Tibial nerve (tissue), 3 donors: Measurements from ENCODE around the gene IL31.

Experiments
- CTCF ChIP-seq, 5 experiments: fragments of 200-600 bp in 3 of 5; fragments of 450-650 bp in 2 of 5; sonication (generic) in 3 of 5; IDR thresholded peaks; one replicate each; pipeline ENCODE4 v1.5.1; 2016 to 2019; ENCODE audit warnings: antibody characterized with exemption in 5 of 5, mild to moderate bottlenecking in 3 of 5, moderate library complexity in 2 of 5
- POLR2A ChIP-seq, 2 donors: fragments of 450-650 bp; IDR thresholded peaks; one replicate each; pipeline ENCODE4 v1.6.1; 2017; ENCODE audit warnings: antibody characterized with exemption in 2 of 2, mild to moderate bottlenecking in 2 of 2, moderate library complexity in 2 of 2

GRCh38 chr12:122195405-122195804 lies 21.4 kb upstream of the IL31 start:
- TF ChIP-seq CTCF (IDR thresholded peaks at IDR 0.05) (no peak), POLR2A (IDR thresholded peaks at IDR 0.05) (no peak)
